22Rv1 (cell line): ENCODE measurements around the gene UQCR10.

Experiments
- ZFX ChIP-seq: fragments of 450-650 bp; IDR thresholded peaks from 2 replicates; pipeline ENCODE4 v1.6.1; 2017; ENCODE audit warnings: antibody characterized with exemption, borderline replicate concordance
- TF ChIP-seq, protein P1 (sequence below): fragments of 450-650 bp; IDR thresholded peaks from 2 replicates; pipeline ENCODE4 v1.5.1; 2017; ENCODE audit warnings: mild to moderate bottlenecking

DNA sequence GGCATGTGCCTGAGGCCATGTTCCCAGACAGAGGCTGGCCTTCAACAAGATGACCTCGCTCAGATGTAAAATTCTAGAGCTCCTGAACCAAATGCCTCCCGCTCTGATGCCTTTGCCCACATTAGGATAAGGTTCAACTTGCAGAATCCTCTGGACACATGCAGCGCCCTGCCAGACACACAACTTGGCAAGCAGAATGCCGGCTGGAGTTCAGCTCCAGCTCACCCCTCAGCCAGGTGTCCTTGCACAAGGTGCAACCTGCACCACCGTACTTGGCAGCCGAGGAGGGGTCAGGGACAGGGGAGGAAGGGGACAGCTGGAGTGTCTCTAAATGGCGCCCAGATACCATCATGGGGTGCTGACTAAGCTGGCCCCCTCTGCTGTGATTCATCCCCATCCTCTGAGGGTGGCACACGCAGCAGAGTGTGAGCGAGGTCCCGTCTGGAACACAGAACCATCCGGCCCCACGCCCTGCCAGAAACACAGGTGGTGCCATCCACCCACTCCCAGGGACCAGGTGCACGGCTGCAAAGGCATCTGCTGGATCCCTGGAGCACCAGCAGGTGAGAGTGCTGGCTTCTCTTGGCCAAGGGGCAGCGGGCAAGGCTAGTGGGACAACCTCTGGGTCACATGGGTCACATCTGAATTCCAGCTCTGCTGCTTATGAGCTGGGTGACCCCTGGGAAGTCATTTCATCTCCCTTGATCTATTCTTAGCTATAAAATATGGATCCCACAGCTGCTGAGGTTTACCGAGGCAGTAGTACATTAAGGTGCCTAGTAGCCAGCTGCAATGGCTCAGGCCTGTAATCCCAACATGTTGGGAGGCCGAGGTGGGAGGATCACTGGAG is 13.1 kb upstream of the UQCR10 start:
- TF ChIP-seq, protein P1, sequence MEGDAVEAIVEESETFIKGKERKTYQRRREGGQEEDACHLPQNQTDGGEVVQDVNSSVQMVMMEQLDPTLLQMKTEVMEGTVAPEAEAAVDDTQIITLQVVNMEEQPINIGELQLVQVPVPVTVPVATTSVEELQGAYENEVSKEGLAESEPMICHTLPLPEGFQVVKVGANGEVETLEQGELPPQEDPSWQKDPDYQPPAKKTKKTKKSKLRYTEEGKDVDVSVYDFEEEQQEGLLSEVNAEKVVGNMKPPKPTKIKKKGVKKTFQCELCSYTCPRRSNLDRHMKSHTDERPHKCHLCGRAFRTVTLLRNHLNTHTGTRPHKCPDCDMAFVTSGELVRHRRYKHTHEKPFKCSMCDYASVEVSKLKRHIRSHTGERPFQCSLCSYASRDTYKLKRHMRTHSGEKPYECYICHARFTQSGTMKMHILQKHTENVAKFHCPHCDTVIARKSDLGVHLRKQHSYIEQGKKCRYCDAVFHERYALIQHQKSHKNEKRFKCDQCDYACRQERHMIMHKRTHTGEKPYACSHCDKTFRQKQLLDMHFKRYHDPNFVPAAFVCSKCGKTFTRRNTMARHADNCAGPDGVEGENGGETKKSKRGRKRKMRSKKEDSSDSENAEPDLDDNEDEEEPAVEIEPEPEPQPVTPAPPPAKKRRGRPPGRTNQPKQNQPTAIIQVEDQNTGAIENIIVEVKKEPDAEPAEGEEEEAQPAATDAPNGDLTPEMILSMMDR: no peak
- no peak for TF ChIP-seq ZFX
